Measurements from ENCODE around the gene BBX.

BBX gene

GRCh38 chr3:107594870-107595269 is 72.1 kb downstream of the BBX start:
- DNase-seq (no peak), ATAC-seq (ENCODE audit: insufficient read depth, low read depth) (no peak)
- Histone ChIP-seq H3K9ac (ENCODE audit: low read depth, low read length) (no peak overlapping the region), H3K4me2 (ENCODE audit: insufficient read depth, low read length) (no peak overlapping the region), H3K27ac (ENCODE audit: low read length) (no peak overlapping the region), H3K9me3 (ENCODE audit: insufficient read depth, low read length, severe bottlenecking) (no peaks in the 10 kb centered on the region), H4K20me1 (ENCODE audit: insufficient read depth, low read length) (no peaks in the 10 kb centered on the region), H2AFZ (ENCODE audit: low read depth, low read length) (no peak overlapping the region), H3K36me3 (ENCODE audit: insufficient read depth, low read length) (no peaks in the 10 kb centered on the region), H3K4me3 (ENCODE audit: low read depth in 1 of 2, low read length in 2 of 2) (no peak overlapping the region), H3K79me2 (ENCODE audit: insufficient read depth, low read length) (peaks cover 30% of the 10 kb centered on the region), H3K27me3 (ENCODE audit: insufficient read depth, low read length, poor library complexity) (no peaks in the 10 kb centered on the region), H3K4me1 (ENCODE audit: insufficient read depth, low read length) (peaks cover 27% of the 10 kb centered on the region)
- TF ChIP-seq EZH2 (IDR thresholded peaks at IDR 0.05; ENCODE audit: borderline replicate concordance, low read depth, low read length, severe bottlenecking), result no peak
- no peak for TF ChIP-seq CTCF (IDR thresholded peaks at IDR 0.05; ENCODE audit: borderline replicate concordance, extremely low read depth, low read length, poor library complexity, severe bottlenecking)

- Histone ChIP-seq H3K36me3 (ENCODE audit: insufficient read depth, low read length) (no peaks in the 10 kb centered on the region), H2AFZ (ENCODE audit: low read depth, low read length) (no peak overlapping the region), H3K4me2 (ENCODE audit: insufficient read depth, low read length) (no peak overlapping the region), H3K27me3 (ENCODE audit: insufficient read depth, low read length, poor library complexity) (no peaks in the 10 kb centered on the region), H3K9me3 (ENCODE audit: insufficient read depth, low read length, severe bottlenecking) (no peaks in the 10 kb centered on the region), H3K27ac (ENCODE audit: low read length) (no peak overlapping the region), H3K4me1 (ENCODE audit: insufficient read depth, low read length) (peaks cover 29% of the 10 kb centered on the region), H4K20me1 (ENCODE audit: insufficient read depth, low read length) (no peaks in the 10 kb centered on the region), H3K4me3 (ENCODE audit: low read depth in 1 of 2, low read length in 2 of 2) (no peak overlapping the region), H3K9ac (ENCODE audit: low read depth, low read length) (no peak overlapping the region), H3K79me2 (ENCODE audit: insufficient read depth, low read length) (peaks cover 45% of the 10 kb centered on the region)
- TF ChIP-seq CTCF (IDR thresholded peaks at IDR 0.05; ENCODE audit: borderline replicate concordance, extremely low read depth, low read length, poor library complexity, severe bottlenecking) (no peak), EZH2 (IDR thresholded peaks at IDR 0.05; ENCODE audit: borderline replicate concordance, low read depth, low read length, severe bottlenecking) (no peak)
- DNase-seq (no peak), ATAC-seq (ENCODE audit: insufficient read depth, low read depth) (no peak)
Measured at GRCh38 chr3:107596639-107597038, 73.9 kb downstream of the BBX start.

GRCh38 chr3:107598926-107599771 is 76.4 kb downstream of the BBX start:
- no peaks in the 10 kb centered on the region for H3K36me3 ChIP-seq (ENCODE audit: insufficient read depth, low read length)
- H3K27me3 ChIP-seq (ENCODE audit: insufficient read depth, low read length, poor library complexity), result no peaks in the 10 kb centered on the region
- H3K4me2 ChIP-seq (ENCODE audit: insufficient read depth, low read length), result peak overlapping the region; percentile 78
- peak; percentile 96 for ATAC-seq (ENCODE audit: insufficient read depth, low read depth)
- H4K20me1 ChIP-seq (ENCODE audit: insufficient read depth, low read length), result no peaks in the 10 kb centered on the region
- peak overlapping the region; percentile 31 to 63 for H3K4me3 ChIP-seq (ENCODE audit: low read depth in 1 of 2, low read length in 2 of 2)
- H3K9ac ChIP-seq (ENCODE audit: low read depth, low read length), result peak overlapping the region; percentile 53
- peak overlapping the region; percentile 78 for H3K27ac ChIP-seq (ENCODE audit: low read length)
- peaks cover 46% of the 10 kb centered on the region for H3K79me2 ChIP-seq (ENCODE audit: insufficient read depth, low read length)
- DNase-seq, result peak; percentile 73
- no peak for TF ChIP-seq CTCF (IDR thresholded peaks at IDR 0.05; ENCODE audit: borderline replicate concordance, extremely low read depth, low read length, poor library complexity, severe bottlenecking)
- TF ChIP-seq EZH2 (IDR thresholded peaks at IDR 0.05; ENCODE audit: borderline replicate concordance, low read depth, low read length, severe bottlenecking), result no peak
- H2AFZ ChIP-seq (ENCODE audit: low read depth, low read length), result peak overlapping the region; percentile 77
- H3K9me3 ChIP-seq (ENCODE audit: insufficient read depth, low read length, severe bottlenecking), result no peaks in the 10 kb centered on the region
- H3K4me1 ChIP-seq (ENCODE audit: insufficient read depth, low read length), result peaks cover 29% of the 10 kb centered on the region

Data from DND-41 (cell line).